Smooth muscle cell (in vitro differentiated cells): ENCODE measurements around the gene SLX4IP. TPM values are rescaled to one million over a fixed set of nuclear protein-coding genes. Genes with fewer than 3 reads are reported as not detected.

Source experiments
- DNase-seq: peaks from one replicate; lab custom pipeline; 2025; ENCODE audit not compliant: unreplicated experiment; lab: John Stamatoyannopoulos, UW
- H2AFZ ChIP-seq: fragments of 200-600 bp; sonication (generic); 2 replicates; pipeline ENCODE4 v1.6.0; 2016; ENCODE audit warnings: antibody characterized with exemption, low read depth, mild to moderate bottlenecking
- H3F3A ChIP-seq: fragments of 200-600 bp; sonication (generic); 2 replicates; pipeline ENCODE4 v1.6.0; 2017; ENCODE audit warnings: antibody characterized with exemption, low read depth
- H3K27ac ChIP-seq: fragments of 200-600 bp; sonication (generic); 2 replicates; pipeline ENCODE4 v1.5.1; 2016; ENCODE audit warnings: low read depth, mild to moderate bottlenecking
- H3K27me3 ChIP-seq: fragments of 200-600 bp; sonication (generic); 2 replicates; pipeline ENCODE4 v1.6.1; 2016; ENCODE audit warnings: low read depth, mild to moderate bottlenecking
- H3K36me3 ChIP-seq: fragments of 200-600 bp; sonication (generic); 2 replicates; pipeline ENCODE4 v1.5.1; 2016; ENCODE audit warnings: low read depth
- H3K4me1 ChIP-seq: fragments of 200-600 bp; sonication (generic); 2 replicates; pipeline ENCODE4 v1.5.1; 2016; ENCODE audit warnings: low read depth
- H3K4me2 ChIP-seq: fragments of 200-600 bp; sonication (generic); 2 replicates; pipeline ENCODE4 v1.6.0; 2016; ENCODE audit warnings: mild to moderate bottlenecking
- H3K4me3 ChIP-seq: fragments of 200-600 bp; sonication (generic); 2 replicates; pipeline ENCODE4 v1.5.1; 2016; ENCODE audit warnings: mild to moderate bottlenecking
- H3K79me2 ChIP-seq: fragments of 200-600 bp; sonication (generic); 2 replicates; pipeline ENCODE4 v1.6.0; 2016; ENCODE audit warnings: low read depth, mild to moderate bottlenecking
- H3K9ac ChIP-seq: fragments of 200-600 bp; sonication (generic); 2 replicates; pipeline ENCODE4 v1.6.0; 2016; ENCODE audit warnings: low read depth
- H3K9me3 ChIP-seq: fragments of 200-600 bp; sonication (generic); replicated peaks from 2 replicates; pipeline ENCODE4 v1.5.1; 2016; ENCODE audit warnings: low read depth
- H4K20me1 ChIP-seq: fragments of 200-600 bp; sonication (generic); 2 replicates; pipeline ENCODE4 v1.6.0; 2016; ENCODE audit warnings: low read depth
- CTCF ChIP-seq: fragments of 200-600 bp; sonication (generic); IDR thresholded peaks from 2 replicates; pipeline ENCODE4 v1.5.1; 2017; ENCODE audit warnings: borderline replicate concordance, mild to moderate bottlenecking, antibody characterized with exemption; ENCODE audit not compliant: insufficient read depth, poor library complexity, severe bottlenecking
- WGBS: methylation state at CpG from one replicate; pipeline ENCODE4 v1.1.7; 2016; ENCODE audit warnings: low lambda C conversion rate; 5-methylcytosine and 5-hydroxymethylcytosine counted together
- microRNA-seq: library from miRNA; unstranded; fragments of <30 nt; microRNA quantifications from one replicate; pipeline ENCODE4, GENCODE V29; 2016; ENCODE audit warnings: borderline number of aligned reads
- polyA plus RNA-seq: library from polyadenylated mRNA; unstranded; fragments of >200 nt; fragmentation: Nextera tagmentation; extraction: Ambion mirVana; gene quantifications from 2 replicates; pipeline ENCODE4 v1.2.1, GENCODE V29; 2016
- small RNA-seq: library from RNA; depleted of rRNA; stranded (forward); fragments of <200 nt; gene quantifications from one replicate; pipeline ENCODE3, GENCODE V24; 2014
- total RNA-seq: library from RNA; depleted of rRNA; stranded (reverse); fragments of >200 nt; gene quantifications from 2 replicates; pipeline ENCODE4 v1.2.3, GENCODE V29; 2014

The SLX4IP gene
- total and polyA plus RNA-seq, 2 experiments from 2014 or later, result 1.2 to 6.2 TPM

GRCh38 chr20:10676518-10676917 is 241.4 kb downstream of the SLX4IP start:
- Histone ChIP-seq H4K20me1 (peaks cover 17% of the 10 kb centered on the region), H3K27me3 (no peaks in the 10 kb centered on the region), H3K36me3 (no peaks in the 10 kb centered on the region), H3K9ac (no peak overlapping the region), H3K79me2 (peaks cover 20% of the 10 kb centered on the region), H3K4me2 (no peak overlapping the region), H3K27ac (no peak overlapping the region), H3K4me3 (no peak overlapping the region), H3F3A (no peaks in the 10 kb centered on the region), H2AFZ (no peak overlapping the region), H3K4me1 (peaks cover 6% of the 10 kb centered on the region), H3K9me3 (no peaks in the 10 kb centered on the region)
- no peak for DNase-seq
- WGBS, result 82% methylated on average over 3 of the region's 3 CpGs
- TF ChIP-seq CTCF, result no peak

Small RNA genes within 50 kb of the gene (microRNA-seq; reads per million reads assigned to microRNA genes)
- gene MIR6870, result 1.8 reads per million

Small RNA genes within 50 kb of the gene (small RNA-seq; reads per million reads assigned to genes)
- gene MIR6870, result not detected

Other genes starting within 250 kb of the SLX4IP start
- 4.9 and 7.9 TPM in 2 replicates for gene SNAP25, start 216.5 kb upstream of the SLX4IP start, total RNA-seq
- gene SNAP25, start 216.5 kb upstream of the SLX4IP start, polyA plus RNA-seq, result 5.2 and 5.4 TPM in 2 replicates
- gene MKKS, start 1.1 kb upstream of the SLX4IP start, total RNA-seq, result 13.7 and 15.6 TPM in 2 replicates
- 12.8 and 19.8 TPM in 2 replicates for gene MKKS, start 1.1 kb upstream of the SLX4IP start, polyA plus RNA-seq
- gene JAG1, start 238.7 kb downstream of the SLX4IP start, total RNA-seq, result 126 and 135 TPM in 2 replicates
- gene JAG1, start 238.7 kb downstream of the SLX4IP start, polyA plus RNA-seq, result 45.0 and 73.6 TPM in 2 replicates